ENCODE measurements around the gene NTM. TPM values are rescaled to one million over a fixed set of nuclear protein-coding genes. Genes with fewer than 3 reads are reported as not detected.

NTM gene
- total and polyA plus RNA-seq, 2 donors, result 3.8 to 27.8 TPM

- Histone ChIP-seq H3K4me3 (ENCODE audit: low read depth, low read length) (no peak overlapping the region), H3K4me1 (ENCODE audit: insufficient read depth) (no peaks in the 10 kb centered on the region), H3K27ac (ENCODE audit: low read depth) (no peak overlapping the region), H3K36me3 (ENCODE audit: insufficient read depth) (no peaks in the 10 kb centered on the region)
- DNase-seq (ENCODE audit: extremely low spot score), result no peak
- WGBS, result 88% methylated on average over 18 of the region's 18 CpGs
These were observed 498.5 kb downstream of the NTM start for GRCh38 chr11:131868629-131869507.

GRCh38 chr11:131870305-131870704, 499.9 kb downstream of the NTM start:
- WGBS, result 93% methylated on average over 2 of the region's 2 CpGs
- no peak overlapping the region for H3K27ac ChIP-seq (ENCODE audit: low read depth)
- no peaks in the 10 kb centered on the region for H3K36me3 ChIP-seq (ENCODE audit: insufficient read depth)
- no peak for DNase-seq (ENCODE audit: extremely low spot score)
- H3K4me1 ChIP-seq (ENCODE audit: insufficient read depth), result no peaks in the 10 kb centered on the region
- no peak overlapping the region for H3K4me3 ChIP-seq (ENCODE audit: low read depth, low read length)

GRCh38 chr11:131871006-131871405, 500.6 kb downstream of the NTM start:
- Histone ChIP-seq H3K4me3 (ENCODE audit: low read depth, low read length) (no peak overlapping the region), H3K27ac (ENCODE audit: low read depth) (no peak overlapping the region), H3K4me1 (ENCODE audit: insufficient read depth) (no peaks in the 10 kb centered on the region), H3K36me3 (ENCODE audit: insufficient read depth) (no peaks in the 10 kb centered on the region)
- 84% methylated on average over 2 of the region's 2 CpGs for WGBS
- DNase-seq (ENCODE audit: extremely low spot score), result no peak

GRCh38 chr11:131874070-131874469, 503.7 kb downstream of the NTM start:
- H3K36me3 ChIP-seq (ENCODE audit: insufficient read depth), result no peaks in the 10 kb centered on the region
- no peaks in the 10 kb centered on the region for H3K4me1 ChIP-seq (ENCODE audit: insufficient read depth)
- H3K27ac ChIP-seq (ENCODE audit: low read depth), result no peak overlapping the region
- no peak for DNase-seq (ENCODE audit: extremely low spot score)
- H3K4me3 ChIP-seq (ENCODE audit: low read depth, low read length), result no peak overlapping the region

- Histone ChIP-seq H3K4me3 (ENCODE audit: low read depth, low read length) (no peak overlapping the region), H3K27ac (ENCODE audit: low read depth) (no peak overlapping the region), H3K36me3 (ENCODE audit: insufficient read depth) (no peaks in the 10 kb centered on the region), H3K4me1 (ENCODE audit: insufficient read depth) (no peaks in the 10 kb centered on the region)
- DNase-seq (ENCODE audit: extremely low spot score), result no peak
- 35% methylated on average over 5 of the region's 5 CpGs for WGBS
These were observed 505.2 kb downstream of the NTM start for GRCh38 chr11:131875611-131876010.

- Histone ChIP-seq H3K27ac (ENCODE audit: low read depth) (no peak overlapping the region), H3K4me1 (ENCODE audit: insufficient read depth) (no peaks in the 10 kb centered on the region), H3K36me3 (ENCODE audit: insufficient read depth) (no peaks in the 10 kb centered on the region), H3K4me3 (ENCODE audit: low read depth, low read length) (no peak overlapping the region)
- no peak for DNase-seq (ENCODE audit: extremely low spot score)
- 83% methylated on average over 10 of the region's 10 CpGs for WGBS
These were observed 507.0 kb downstream of the NTM start for GRCh38 chr11:131877246-131877942.

- Histone ChIP-seq H3K4me1 (ENCODE audit: insufficient read depth) (no peaks in the 10 kb centered on the region), H3K36me3 (ENCODE audit: insufficient read depth) (no peaks in the 10 kb centered on the region), H3K4me3 (ENCODE audit: low read depth, low read length) (no peak overlapping the region), H3K27ac (ENCODE audit: low read depth) (no peak overlapping the region)
- no peak for DNase-seq (ENCODE audit: extremely low spot score)
- WGBS, result 59% methylated on average over 3 of the region's 3 CpGs
These were observed 509.9 kb downstream of the NTM start for GRCh38 chr11:131880316-131880715.

GRCh38 chr11:131880976-131881375, 510.6 kb downstream of the NTM start:
- DNase-seq (ENCODE audit: extremely low spot score), result no peak
- Histone ChIP-seq H3K27ac (ENCODE audit: low read depth) (no peak overlapping the region), H3K36me3 (ENCODE audit: insufficient read depth) (no peaks in the 10 kb centered on the region), H3K4me1 (ENCODE audit: insufficient read depth) (no peaks in the 10 kb centered on the region), H3K4me3 (ENCODE audit: low read depth, low read length) (no peak overlapping the region)
- 92% methylated on average over 6 of the region's 6 CpGs for WGBS

GRCh38 chr11:131883332-131883731, 512.9 kb downstream of the NTM start:
- Histone ChIP-seq H3K4me1 (ENCODE audit: insufficient read depth) (no peaks in the 10 kb centered on the region), H3K36me3 (ENCODE audit: insufficient read depth) (no peaks in the 10 kb centered on the region), H3K27ac (ENCODE audit: low read depth) (no peak overlapping the region), H3K4me3 (ENCODE audit: low read depth, low read length) (no peak overlapping the region)
- 93% methylated on average over 6 of the region's 6 CpGs for WGBS
- DNase-seq (ENCODE audit: extremely low spot score), result no peak

GRCh38 chr11:131884461-131885073, 514.2 kb downstream of the NTM start:
- WGBS, result 80% methylated on average over 8 of the region's 8 CpGs
- no peak overlapping the region for H3K4me3 ChIP-seq (ENCODE audit: low read depth, low read length)
- no peak for DNase-seq (ENCODE audit: extremely low spot score)
- no peaks in the 10 kb centered on the region for H3K4me1 ChIP-seq (ENCODE audit: insufficient read depth)
- H3K36me3 ChIP-seq (ENCODE audit: insufficient read depth), result no peaks in the 10 kb centered on the region
- no peak overlapping the region for H3K27ac ChIP-seq (ENCODE audit: low read depth)

GRCh38 chr11:131885431-131885830, 515.0 kb downstream of the NTM start:
- no peak for DNase-seq (ENCODE audit: extremely low spot score)
- Histone ChIP-seq H3K27ac (ENCODE audit: low read depth) (no peak overlapping the region), H3K4me1 (ENCODE audit: insufficient read depth) (no peaks in the 10 kb centered on the region), H3K4me3 (ENCODE audit: low read depth, low read length) (no peak overlapping the region), H3K36me3 (ENCODE audit: insufficient read depth) (no peaks in the 10 kb centered on the region)
- 91% methylated on average over 7 of the region's 7 CpGs for WGBS

- DNase-seq (ENCODE audit: extremely low spot score), result no peak
- 88% methylated on average over 3 of the region's 3 CpGs for WGBS
- Histone ChIP-seq H3K4me1 (ENCODE audit: insufficient read depth) (no peaks in the 10 kb centered on the region), H3K36me3 (ENCODE audit: insufficient read depth) (no peaks in the 10 kb centered on the region), H3K27ac (ENCODE audit: low read depth) (no peak overlapping the region), H3K4me3 (ENCODE audit: low read depth, low read length) (no peak overlapping the region)
These were observed 515.8 kb downstream of the NTM start for GRCh38 chr11:131886201-131886600.

- no peak for DNase-seq (ENCODE audit: extremely low spot score)
- WGBS, result 57% methylated on average over 13 of the region's 13 CpGs
- no peaks in the 10 kb centered on the region for H3K36me3 ChIP-seq (ENCODE audit: insufficient read depth)
- no peak overlapping the region for H3K27ac ChIP-seq (ENCODE audit: low read depth)
- no peak overlapping the region for H3K4me3 ChIP-seq (ENCODE audit: low read depth, low read length)
- H3K4me1 ChIP-seq (ENCODE audit: insufficient read depth), result no peaks in the 10 kb centered on the region
These were observed 517.9 kb downstream of the NTM start for GRCh38 chr11:131888230-131888855.
